ENCODE results near the gene DDR2.

GRCh38 chr1:162616848-162617247 is 15.4 kb upstream of the DDR2 start:
- no peak for TF ChIP-seq TSHZ2 (CRISPR knock-in tag; IDR thresholded peaks at IDR 0.05)
- no peak for TF ChIP-seq CREB5 (CRISPR knock-in tag; IDR thresholded peaks at IDR 0.05; ENCODE audit: low read depth)
- TF ChIP-seq PATZ1 (CRISPR knock-in tag; IDR thresholded peaks at IDR 0.05; ENCODE audit: borderline replicate concordance), result no peak
- no peak for TF ChIP-seq ARNTL (CRISPR knock-in tag; IDR thresholded peaks at IDR 0.05; ENCODE audit: borderline replicate concordance, low read depth)
- TF ChIP-seq RARB (CRISPR knock-in tag; IDR thresholded peaks at IDR 0.05), result no peak
- TF ChIP-seq GLIS3 (CRISPR knock-in tag; IDR thresholded peaks at IDR 0.05), result no peak
- no peak for TF ChIP-seq ISL1 (CRISPR knock-in tag; IDR thresholded peaks at IDR 0.05)

Measured in SK-N-SH treated with all-trans-retinoic acid at 6 μM for 48 hours (cell line).